GM21381 (cell line): ENCODE measurements around the gene ZNF136.

Experiments used
- ATAC-seq: cut with Tn5 transposase; IDR thresholded peaks from one replicate; pipeline ENCODE4 v1.9.1; 2021; ENCODE audit warnings: mild to moderate bottlenecking, moderate library complexity; ENCODE audit not compliant: unreplicated experiment

The ZNF136 gene

GRCh38 chr19:12162882-12163806, at the start of gene ZNF136:
Gene ZNF136 (plus strand): TSS chr19:12163096. CDS start chr19:12163204, 108 bp downstream.
- peak; percentile 94 for ATAC-seq

GRCh38 chr19:12113121-12113520, 49.8 kb upstream of the ZNF136 start:
- ATAC-seq, result no peak

- no peak for ATAC-seq
Measured at GRCh38 chr19:12117201-12117970, 45.5 kb upstream of the ZNF136 start.

- ATAC-seq, result no peak
Measured at GRCh38 chr19:12126707-12127106, 36.2 kb upstream of the ZNF136 start.

GRCh38 chr19:12133069-12133468, 29.8 kb upstream of the ZNF136 start:
- ATAC-seq, result no peak

- ATAC-seq, result no peak
Measured at GRCh38 chr19:12137221-12137940, 25.5 kb upstream of the ZNF136 start.

- ATAC-seq, result no peak
Measured at GRCh38 chr19:12139269-12139668, 23.6 kb upstream of the ZNF136 start.

- ATAC-seq, result peak; percentile 85
Measured at GRCh38 chr19:12139885-12140544, 22.9 kb upstream of the ZNF136 start, which contains the start of gene ZNF20. Gene ZNF20 (minus strand): TSS chr19:12140350. CDS start chr19:12140182, 168 bp downstream.

GRCh38 chr19:12140545-12141404, 22.1 kb upstream of the ZNF136 start:
- ATAC-seq, result no peak

GRCh38 chr19:12141405-12141736, 21.5 kb upstream of the ZNF136 start:
- no peak for ATAC-seq

- no peak for ATAC-seq
Measured at GRCh38 chr19:12145348-12145747, 17.5 kb upstream of the ZNF136 start.

- ATAC-seq, result no peak
Measured at GRCh38 chr19:12155324-12155860, 7.5 kb upstream of the ZNF136 start.

- no peak for ATAC-seq
Measured at GRCh38 chr19:12156223-12157058, 6.5 kb upstream of the ZNF136 start, which contains the start of gene ZNF625. Gene ZNF625 (minus strand): TSS chr19:12156734. CDS start chr19:12156558, 176 bp downstream.

GRCh38 chr19:12159773-12160414, 3.0 kb upstream of the ZNF136 start:
- no peak for ATAC-seq

- ATAC-seq, result no peak
Measured at GRCh38 chr19:12162513-12162881, 399 bp upstream of the ZNF136 start.

- ATAC-seq, result no peak
Measured at GRCh38 chr19:12163826-12164225, 930 bp downstream of the ZNF136 start.

- no peak for ATAC-seq
Measured at GRCh38 chr19:12166626-12167025, 3.7 kb downstream of the ZNF136 start.

- ATAC-seq, result no peak
Measured at GRCh38 chr19:12180377-12180776, 17.5 kb downstream of the ZNF136 start.
